WTC11 (cell line): ENCODE results near the gene EMC10. TPM values are rescaled to one million over a fixed set of nuclear protein-coding genes. Genes with fewer than 3 reads are reported as not detected.

Experiments used
- ATAC-seq: fragments of 200-7000 bp; cut with Tn5 transposase; 2 replicates; pipeline ENCODE4 v1.10.0; 2021; ENCODE audit warnings: mild to moderate bottlenecking, moderate library complexity
- CTCF ChIA-PET: fragments of 300-600 bp; sonication (Branson Sonifier 250); formaldehyde crosslinking; loops from one replicate; lab custom pipeline; 2021; ENCODE audit warnings: antibody characterized with exemption; lab: Charles Lee
- POLR2A ChIA-PET: fragments of 350-600 bp; sonication (Branson Sonifier 250); formaldehyde crosslinking; loops from one replicate; lab custom pipeline; 2021; ENCODE audit warnings: antibody characterized with exemption; lab: Charles Lee
- DNase-seq: peaks from one replicate; pipeline ENCODE4 v3.0.0; 2021; ENCODE audit warnings: low spot score
- H3K27ac Mint-ChIP-seq: 2 replicates; pipeline ENCODE4 v1.8.0; 2021; ENCODE audit warnings: mixed read lengths
- H3K27me3 Mint-ChIP-seq: 2 replicates; pipeline ENCODE4 v1.8.0; 2021; ENCODE audit warnings: low read depth, mild to moderate bottlenecking, moderate library complexity, mixed read lengths
- H3K36me3 Mint-ChIP-seq: 2 replicates; pipeline ENCODE4 v1.8.0; 2021; ENCODE audit warnings: mixed read lengths
- H3K4me1 Mint-ChIP-seq: 2 replicates; pipeline ENCODE4 v1.8.0; 2022; ENCODE audit warnings: mixed read lengths
- H3K4me3 Mint-ChIP-seq: 2 replicates; pipeline ENCODE4 v1.8.0; 2021; ENCODE audit warnings: mild to moderate bottlenecking, moderate library complexity, mixed read lengths
- H3K9me3 Mint-ChIP-seq: 2 replicates; pipeline ENCODE4 v1.8.0; 2021; ENCODE audit warnings: mixed read lengths
- NFYB ChIP-seq: sonication (generic); formaldehyde crosslinking; conservative IDR thresholded peaks from 2 replicates; pipeline ENCODE4 v1.8.0; 2022; ENCODE audit warnings: low read depth, missing genetic modification reagents
- total RNA-seq: library from RNA; stranded (reverse); gene quantifications from 3 replicates; pipeline ENCODE4 v1.2.3, GENCODE V29; 2021
- TF ChIP-seq, protein P1 (sequence below): sonication (generic); formaldehyde crosslinking; conservative IDR thresholded peaks from 2 replicates; pipeline ENCODE4 v1.8.1; 2023; ENCODE audit warnings: mild to moderate bottlenecking, low read depth, missing genetic modification reagents, moderate library complexity
- TF ChIP-seq, protein P2 (sequence below): fragments of 200-600 bp; IDR thresholded peaks from 2 replicates; pipeline ENCODE4 v1.8.0; 2022; ENCODE audit warnings: antibody characterized with exemption
- TF ChIP-seq, protein P3 (sequence below): sonication (generic); formaldehyde crosslinking; IDR thresholded peaks from 2 replicates; pipeline ENCODE4 v1.8.0; 2022; ENCODE audit warnings: mild to moderate bottlenecking, missing genetic modification reagents
- TF ChIP-seq, protein P4 (sequence below): fragments of 250-450 bp; sonication (Bioruptor Pico); IDR thresholded peaks from 2 replicates; pipeline ENCODE4 v1.9.0; 2021; ENCODE audit warnings: mild to moderate bottlenecking, borderline replicate concordance
- TF ChIP-seq, protein P5 (sequence below): sonication (generic); formaldehyde crosslinking; IDR thresholded peaks from 2 replicates; pipeline ENCODE4 v1.8.1; 2022; ENCODE audit warnings: missing genetic modification reagents, borderline replicate concordance

EMC10 gene
- total RNA-seq, 1 experiment from 2014 or later = 114 TPM

DNA sequence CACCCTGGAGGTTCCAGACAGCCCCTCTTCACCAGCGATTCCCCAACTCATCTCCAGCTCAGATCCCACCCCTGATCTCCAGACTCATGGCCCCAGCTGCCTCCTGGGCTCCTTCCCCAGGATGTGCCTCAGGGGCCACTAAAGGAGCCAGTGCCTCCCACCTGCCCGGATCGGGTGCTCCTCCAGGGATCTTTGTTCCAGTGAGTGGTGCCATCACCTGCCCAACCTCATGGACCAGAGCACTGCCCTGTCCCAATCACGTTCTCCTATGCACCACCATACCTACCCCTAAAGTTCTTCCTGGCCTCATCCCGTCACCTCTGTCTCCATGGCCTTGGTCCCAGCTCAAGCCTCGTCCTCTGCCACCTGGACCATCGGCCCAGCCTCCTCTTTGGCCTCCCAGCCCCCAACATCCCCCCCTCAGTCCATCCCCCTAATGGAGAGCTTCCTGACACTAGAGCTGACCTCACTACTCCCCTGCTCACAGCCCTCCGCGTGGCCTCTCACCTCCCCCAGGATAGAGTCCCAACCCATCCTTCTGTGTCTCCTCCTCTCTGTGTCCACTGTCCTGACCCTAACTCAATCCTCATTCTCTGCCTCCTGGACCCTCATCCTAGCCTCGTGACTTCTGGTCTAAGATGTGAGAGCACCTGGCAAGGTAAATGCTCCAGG lies 9.1 kb downstream of the EMC10 start (continued):
- TF ChIP-seq, protein P1, sequence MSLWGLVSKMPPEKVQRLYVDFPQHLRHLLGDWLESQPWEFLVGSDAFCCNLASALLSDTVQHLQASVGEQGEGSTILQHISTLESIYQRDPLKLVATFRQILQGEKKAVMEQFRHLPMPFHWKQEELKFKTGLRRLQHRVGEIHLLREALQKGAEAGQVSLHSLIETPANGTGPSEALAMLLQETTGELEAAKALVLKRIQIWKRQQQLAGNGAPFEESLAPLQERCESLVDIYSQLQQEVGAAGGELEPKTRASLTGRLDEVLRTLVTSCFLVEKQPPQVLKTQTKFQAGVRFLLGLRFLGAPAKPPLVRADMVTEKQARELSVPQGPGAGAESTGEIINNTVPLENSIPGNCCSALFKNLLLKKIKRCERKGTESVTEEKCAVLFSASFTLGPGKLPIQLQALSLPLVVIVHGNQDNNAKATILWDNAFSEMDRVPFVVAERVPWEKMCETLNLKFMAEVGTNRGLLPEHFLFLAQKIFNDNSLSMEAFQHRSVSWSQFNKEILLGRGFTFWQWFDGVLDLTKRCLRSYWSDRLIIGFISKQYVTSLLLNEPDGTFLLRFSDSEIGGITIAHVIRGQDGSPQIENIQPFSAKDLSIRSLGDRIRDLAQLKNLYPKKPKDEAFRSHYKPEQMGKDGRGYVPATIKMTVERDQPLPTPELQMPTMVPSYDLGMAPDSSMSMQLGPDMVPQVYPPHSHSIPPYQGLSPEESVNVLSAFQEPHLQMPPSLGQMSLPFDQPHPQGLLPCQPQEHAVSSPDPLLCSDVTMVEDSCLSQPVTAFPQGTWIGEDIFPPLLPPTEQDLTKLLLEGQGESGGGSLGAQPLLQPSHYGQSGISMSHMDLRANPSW = no peak

DNA sequence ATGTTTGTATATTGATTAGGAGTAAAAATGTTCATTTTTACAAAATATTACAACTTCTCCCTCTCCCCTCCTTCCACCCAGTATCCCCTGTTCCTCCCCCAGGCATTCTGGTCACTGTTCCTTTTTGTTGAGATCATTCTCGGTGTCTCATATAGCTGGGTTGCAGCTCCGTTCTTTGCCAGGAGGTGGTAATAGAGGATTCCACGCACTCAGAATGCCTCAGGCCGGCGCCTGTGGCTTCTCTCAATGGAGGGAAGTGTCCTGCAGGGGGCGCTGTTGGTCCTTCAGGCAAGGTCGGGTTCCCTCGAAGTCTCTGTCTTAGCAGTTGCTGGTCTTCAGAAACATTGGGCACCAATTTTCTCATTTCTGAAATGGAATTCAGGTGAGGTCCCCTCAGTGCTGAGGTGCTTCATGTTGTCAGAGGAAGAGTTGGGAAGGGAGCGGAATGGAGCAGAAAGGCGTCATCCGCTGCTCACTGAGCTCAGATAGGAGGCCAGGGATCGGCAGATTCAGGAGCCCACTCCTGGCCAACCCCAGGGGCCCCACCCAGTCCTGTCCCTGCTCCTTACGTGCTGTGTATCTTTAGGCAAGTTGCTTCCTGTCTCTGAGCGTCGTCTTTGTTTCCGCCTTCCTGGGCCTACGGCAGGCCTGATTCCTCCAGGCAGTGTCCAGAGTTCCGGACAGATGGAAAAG lies 10.7 kb downstream of the EMC10 start:
- DNase-seq (peak; percentile 93), ATAC-seq (peak; percentile 60)
- H3K9me3 Mint-ChIP-seq = peaks cover 29% of the 10 kb centered on the region
- H3K27ac Mint-ChIP-seq = no peak overlapping the region
- ChIA-PET POLR2A (no interaction called here), CTCF (interaction anchor here (0.6 to 3.8 kb wide), 32 partner anchors 10 to 241 kb away, joined by 3 to 33 read pairs (median 4); partner anchors contain the start of genes EMC10, GARIN5A, JOSD2 and KCNC3)
- TF ChIP-seq, protein P2, sequence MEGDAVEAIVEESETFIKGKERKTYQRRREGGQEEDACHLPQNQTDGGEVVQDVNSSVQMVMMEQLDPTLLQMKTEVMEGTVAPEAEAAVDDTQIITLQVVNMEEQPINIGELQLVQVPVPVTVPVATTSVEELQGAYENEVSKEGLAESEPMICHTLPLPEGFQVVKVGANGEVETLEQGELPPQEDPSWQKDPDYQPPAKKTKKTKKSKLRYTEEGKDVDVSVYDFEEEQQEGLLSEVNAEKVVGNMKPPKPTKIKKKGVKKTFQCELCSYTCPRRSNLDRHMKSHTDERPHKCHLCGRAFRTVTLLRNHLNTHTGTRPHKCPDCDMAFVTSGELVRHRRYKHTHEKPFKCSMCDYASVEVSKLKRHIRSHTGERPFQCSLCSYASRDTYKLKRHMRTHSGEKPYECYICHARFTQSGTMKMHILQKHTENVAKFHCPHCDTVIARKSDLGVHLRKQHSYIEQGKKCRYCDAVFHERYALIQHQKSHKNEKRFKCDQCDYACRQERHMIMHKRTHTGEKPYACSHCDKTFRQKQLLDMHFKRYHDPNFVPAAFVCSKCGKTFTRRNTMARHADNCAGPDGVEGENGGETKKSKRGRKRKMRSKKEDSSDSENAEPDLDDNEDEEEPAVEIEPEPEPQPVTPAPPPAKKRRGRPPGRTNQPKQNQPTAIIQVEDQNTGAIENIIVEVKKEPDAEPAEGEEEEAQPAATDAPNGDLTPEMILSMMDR = peak; percentile 93
- TF ChIP-seq NFYB (CRISPR knock-in tag) = no peak
- H3K4me3 Mint-ChIP-seq = no peak overlapping the region
- H3K36me3 Mint-ChIP-seq = peaks cover 39% of the 10 kb centered on the region
- H3K4me1 Mint-ChIP-seq = peaks cover 35% of the 10 kb centered on the region
- H3K27me3 Mint-ChIP-seq = peaks cover 71% of the 10 kb centered on the region

DNA sequence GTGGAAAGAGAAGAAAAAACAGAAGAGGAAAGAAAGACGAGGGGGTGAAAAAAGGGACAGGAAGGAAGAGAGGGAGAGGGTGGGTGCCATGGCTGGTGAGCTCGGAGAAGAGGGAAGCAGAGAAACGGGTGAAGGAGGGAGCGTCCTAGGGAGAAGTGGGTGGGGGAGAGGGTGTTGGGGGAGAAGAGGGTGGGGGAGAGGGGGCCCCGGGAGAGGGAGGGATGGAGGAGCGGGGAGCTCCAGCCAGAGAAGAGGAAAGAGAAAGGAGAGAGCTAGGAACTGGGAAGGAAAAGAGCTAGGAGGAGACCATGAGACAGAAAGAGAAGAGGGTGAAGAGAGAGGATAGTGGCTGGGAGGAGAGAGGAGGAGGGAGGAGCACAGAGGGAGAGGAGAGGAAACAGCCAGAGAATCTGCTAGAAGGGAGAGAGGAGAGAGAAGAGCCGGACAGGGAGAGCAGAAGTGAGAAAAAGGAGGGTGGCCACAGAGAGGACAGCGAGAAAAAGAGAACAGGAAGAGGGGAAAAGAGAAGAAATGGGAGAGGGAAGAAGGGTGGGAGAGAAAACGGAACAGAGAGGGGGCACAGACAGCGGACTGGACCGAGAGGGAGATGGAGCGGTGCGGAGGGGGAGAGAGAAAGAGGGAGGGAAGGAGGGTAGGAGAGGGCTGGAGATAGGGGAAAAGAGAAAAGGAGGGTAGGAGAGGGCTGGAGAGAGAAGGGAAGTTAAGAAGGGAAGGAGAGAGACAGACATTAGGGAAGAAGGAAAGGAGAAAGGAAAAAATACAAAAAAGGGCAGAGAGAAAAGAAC lies 12.3 kb downstream of the EMC10 start:
- no peak for ATAC-seq
- peaks cover 87% of the 10 kb centered on the region for H3K27me3 Mint-ChIP-seq
- ChIA-PET CTCF (interaction anchor here (0.6 to 3.8 kb wide), 12 partner anchors 10 to 419 kb away, joined by 3 to 33 read pairs (median 3); partner anchors contain the start of gene JOSD2), POLR2A (no interaction called here)
- H3K36me3 Mint-ChIP-seq = peaks cover 31% of the 10 kb centered on the region
- peaks cover 40% of the 10 kb centered on the region for H3K4me1 Mint-ChIP-seq
- TF ChIP-seq, protein P3, sequence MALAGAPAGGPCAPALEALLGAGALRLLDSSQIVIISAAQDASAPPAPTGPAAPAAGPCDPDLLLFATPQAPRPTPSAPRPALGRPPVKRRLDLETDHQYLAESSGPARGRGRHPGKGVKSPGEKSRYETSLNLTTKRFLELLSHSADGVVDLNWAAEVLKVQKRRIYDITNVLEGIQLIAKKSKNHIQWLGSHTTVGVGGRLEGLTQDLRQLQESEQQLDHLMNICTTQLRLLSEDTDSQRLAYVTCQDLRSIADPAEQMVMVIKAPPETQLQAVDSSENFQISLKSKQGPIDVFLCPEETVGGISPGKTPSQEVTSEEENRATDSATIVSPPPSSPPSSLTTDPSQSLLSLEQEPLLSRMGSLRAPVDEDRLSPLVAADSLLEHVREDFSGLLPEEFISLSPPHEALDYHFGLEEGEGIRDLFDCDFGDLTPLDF = no peak
- TF ChIP-seq, protein P4, sequence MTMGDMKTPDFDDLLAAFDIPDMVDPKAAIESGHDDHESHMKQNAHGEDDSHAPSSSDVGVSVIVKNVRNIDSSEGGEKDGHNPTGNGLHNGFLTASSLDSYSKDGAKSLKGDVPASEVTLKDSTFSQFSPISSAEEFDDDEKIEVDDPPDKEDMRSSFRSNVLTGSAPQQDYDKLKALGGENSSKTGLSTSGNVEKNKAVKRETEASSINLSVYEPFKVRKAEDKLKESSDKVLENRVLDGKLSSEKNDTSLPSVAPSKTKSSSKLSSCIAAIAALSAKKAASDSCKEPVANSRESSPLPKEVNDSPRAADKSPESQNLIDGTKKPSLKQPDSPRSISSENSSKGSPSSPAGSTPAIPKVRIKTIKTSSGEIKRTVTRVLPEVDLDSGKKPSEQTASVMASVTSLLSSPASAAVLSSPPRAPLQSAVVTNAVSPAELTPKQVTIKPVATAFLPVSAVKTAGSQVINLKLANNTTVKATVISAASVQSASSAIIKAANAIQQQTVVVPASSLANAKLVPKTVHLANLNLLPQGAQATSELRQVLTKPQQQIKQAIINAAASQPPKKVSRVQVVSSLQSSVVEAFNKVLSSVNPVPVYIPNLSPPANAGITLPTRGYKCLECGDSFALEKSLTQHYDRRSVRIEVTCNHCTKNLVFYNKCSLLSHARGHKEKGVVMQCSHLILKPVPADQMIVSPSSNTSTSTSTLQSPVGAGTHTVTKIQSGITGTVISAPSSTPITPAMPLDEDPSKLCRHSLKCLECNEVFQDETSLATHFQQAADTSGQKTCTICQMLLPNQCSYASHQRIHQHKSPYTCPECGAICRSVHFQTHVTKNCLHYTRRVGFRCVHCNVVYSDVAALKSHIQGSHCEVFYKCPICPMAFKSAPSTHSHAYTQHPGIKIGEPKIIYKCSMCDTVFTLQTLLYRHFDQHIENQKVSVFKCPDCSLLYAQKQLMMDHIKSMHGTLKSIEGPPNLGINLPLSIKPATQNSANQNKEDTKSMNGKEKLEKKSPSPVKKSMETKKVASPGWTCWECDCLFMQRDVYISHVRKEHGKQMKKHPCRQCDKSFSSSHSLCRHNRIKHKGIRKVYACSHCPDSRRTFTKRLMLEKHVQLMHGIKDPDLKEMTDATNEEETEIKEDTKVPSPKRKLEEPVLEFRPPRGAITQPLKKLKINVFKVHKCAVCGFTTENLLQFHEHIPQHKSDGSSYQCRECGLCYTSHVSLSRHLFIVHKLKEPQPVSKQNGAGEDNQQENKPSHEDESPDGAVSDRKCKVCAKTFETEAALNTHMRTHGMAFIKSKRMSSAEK (CRISPR knock-in tag) = no peak
- TF ChIP-seq, protein P5, sequence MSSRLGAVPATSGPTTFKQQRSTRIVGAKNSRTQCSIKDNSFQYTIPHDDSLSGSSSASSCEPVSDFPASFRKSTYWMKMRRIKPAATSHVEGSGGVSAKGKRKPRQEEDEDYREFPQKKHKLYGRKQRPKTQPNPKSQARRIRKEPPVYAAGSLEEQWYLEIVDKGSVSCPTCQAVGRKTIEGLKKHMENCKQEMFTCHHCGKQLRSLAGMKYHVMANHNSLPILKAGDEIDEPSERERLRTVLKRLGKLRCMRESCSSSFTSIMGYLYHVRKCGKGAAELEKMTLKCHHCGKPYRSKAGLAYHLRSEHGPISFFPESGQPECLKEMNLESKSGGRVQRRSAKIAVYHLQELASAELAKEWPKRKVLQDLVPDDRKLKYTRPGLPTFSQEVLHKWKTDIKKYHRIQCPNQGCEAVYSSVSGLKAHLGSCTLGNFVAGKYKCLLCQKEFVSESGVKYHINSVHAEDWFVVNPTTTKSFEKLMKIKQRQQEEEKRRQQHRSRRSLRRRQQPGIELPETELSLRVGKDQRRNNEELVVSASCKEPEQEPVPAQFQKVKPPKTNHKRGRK (CRISPR knock-in tag) = 0 out of 2 replicates have a peak, but pooled peaks have one; percentile 18
- H3K9me3 Mint-ChIP-seq = peaks cover 29% of the 10 kb centered on the region
- DNase-seq = no peak
- no peak overlapping the region for H3K27ac Mint-ChIP-seq
- no peak overlapping the region for H3K4me3 Mint-ChIP-seq
